Right ventricle myocardium inferior (tissue), 1 donor: ENCODE results near the gene RHBDD1. TPM values are rescaled to one million over a fixed set of nuclear protein-coding genes. Genes with fewer than 3 reads are reported as not detected.
A peak's percentile ranks its signal among the peaks of the same experiment; 100 is the strongest.

ENCODE experiments used
- ATAC-seq: fragments of 200-7000 bp; cut with Tn5 transposase; one replicate; pipeline ENCODE4 v1.9.1; 2020; ENCODE audit warnings: mild to moderate bottlenecking, moderate library complexity
- DNase-seq: peaks from one replicate; pipeline ENCODE4 v3.0.0; 2021; ENCODE audit errors: missing footprints
- intact Hi-C: fragments of 100-400 bp; cut with DNase I; formaldehyde crosslinking; loops from one replicate; pipeline ENCODE4 v1.11.0; 2022
- total RNA-seq: library from RNA; stranded (reverse); fragmentation: NEBNext Ultra II Directional; extraction: Animal tissue kit (Norgen Biotek cat#: 25700); gene quantifications from one replicate; pipeline ENCODE4 v1.2.1, GENCODE V29; 2021
- donor health status: DM: no; HTN: yes; CAD: no; lungs with severe emphysema.

Gene RHBDD1
- total RNA-seq, 1 donor from 2014 or later: 30.5 TPM

DNA sequence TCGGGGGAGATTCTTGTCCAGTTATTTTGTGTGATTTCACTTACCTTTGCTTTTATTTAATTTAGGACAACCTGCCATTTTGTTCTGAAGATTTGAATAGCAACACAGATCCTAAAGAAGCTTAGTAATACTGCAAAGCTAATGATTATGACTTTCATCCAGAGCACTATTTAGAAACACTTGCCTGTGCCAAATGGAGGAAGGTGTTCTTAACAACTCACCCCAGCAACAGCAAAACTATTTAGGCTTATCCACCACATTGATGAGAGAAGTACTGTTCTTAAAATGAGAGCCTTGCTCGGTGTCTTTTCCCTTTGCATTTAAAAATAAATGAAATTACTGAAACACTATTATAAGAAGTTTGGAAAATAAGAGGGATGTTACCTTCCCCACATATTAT lies 59.7 kb downstream of the RHBDD1 start:
- ATAC-seq: peak; percentile 51
- intact Hi-C loops: loop anchor here (10.0 kb wide), 1 partner anchor 61 kb away; the partner anchor contains the start of gene RHBDD1

DNA sequence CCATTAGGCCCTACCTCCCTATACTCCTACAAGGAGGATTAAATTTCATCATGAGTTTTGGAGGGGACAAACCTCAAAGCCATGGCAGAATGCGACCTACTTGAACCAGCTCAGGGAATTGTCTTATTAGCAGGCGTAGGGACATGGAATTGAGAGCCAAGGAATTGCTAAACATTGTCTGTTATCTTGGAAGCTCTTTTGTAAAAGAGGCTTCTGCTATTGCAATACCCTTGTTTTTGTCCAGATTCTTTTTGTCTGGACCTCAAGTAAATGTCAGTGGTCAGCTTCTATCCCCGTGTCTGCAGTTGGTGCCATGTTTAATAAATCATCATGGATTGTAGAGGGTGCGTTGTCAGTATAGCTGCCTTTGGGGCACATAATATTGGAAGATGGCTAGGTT lies 62.3 kb downstream of the RHBDD1 start:
- ATAC-seq (no peak), DNase-seq (no peak)
- intact Hi-C loops: loop anchor here (10.0 kb wide), 1 partner anchor 63 kb away; the partner anchor contains the start of gene RHBDD1

More for the DNA sequence above, 59.7 kb downstream of the RHBDD1 start:
- no peak for DNase-seq

DNA sequence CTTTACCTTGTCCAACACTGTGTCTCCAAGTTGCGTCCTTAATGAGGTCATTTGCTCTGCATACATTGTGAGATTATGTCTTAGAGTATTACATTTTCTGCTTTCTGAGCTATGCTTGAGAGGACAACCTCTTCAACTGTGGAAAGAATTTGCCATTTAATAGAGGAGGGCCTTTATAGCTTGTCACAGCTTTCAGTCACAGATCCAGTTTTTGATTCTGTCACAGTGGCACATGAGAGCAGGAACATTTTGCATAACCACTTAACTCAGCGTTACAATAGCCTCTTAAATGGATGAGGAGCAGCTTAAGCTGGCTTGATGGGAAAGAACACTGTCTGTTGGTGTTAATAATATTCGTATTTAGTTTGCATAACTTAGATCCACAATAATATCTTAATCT lies 63.0 kb downstream of the RHBDD1 start:
- intact Hi-C loops: loop anchor here (10.0 kb wide), 1 partner anchor 64 kb away; the partner anchor contains the start of gene RHBDD1
- ATAC-seq (peak; percentile 58), DNase-seq (no peak)

DNA sequence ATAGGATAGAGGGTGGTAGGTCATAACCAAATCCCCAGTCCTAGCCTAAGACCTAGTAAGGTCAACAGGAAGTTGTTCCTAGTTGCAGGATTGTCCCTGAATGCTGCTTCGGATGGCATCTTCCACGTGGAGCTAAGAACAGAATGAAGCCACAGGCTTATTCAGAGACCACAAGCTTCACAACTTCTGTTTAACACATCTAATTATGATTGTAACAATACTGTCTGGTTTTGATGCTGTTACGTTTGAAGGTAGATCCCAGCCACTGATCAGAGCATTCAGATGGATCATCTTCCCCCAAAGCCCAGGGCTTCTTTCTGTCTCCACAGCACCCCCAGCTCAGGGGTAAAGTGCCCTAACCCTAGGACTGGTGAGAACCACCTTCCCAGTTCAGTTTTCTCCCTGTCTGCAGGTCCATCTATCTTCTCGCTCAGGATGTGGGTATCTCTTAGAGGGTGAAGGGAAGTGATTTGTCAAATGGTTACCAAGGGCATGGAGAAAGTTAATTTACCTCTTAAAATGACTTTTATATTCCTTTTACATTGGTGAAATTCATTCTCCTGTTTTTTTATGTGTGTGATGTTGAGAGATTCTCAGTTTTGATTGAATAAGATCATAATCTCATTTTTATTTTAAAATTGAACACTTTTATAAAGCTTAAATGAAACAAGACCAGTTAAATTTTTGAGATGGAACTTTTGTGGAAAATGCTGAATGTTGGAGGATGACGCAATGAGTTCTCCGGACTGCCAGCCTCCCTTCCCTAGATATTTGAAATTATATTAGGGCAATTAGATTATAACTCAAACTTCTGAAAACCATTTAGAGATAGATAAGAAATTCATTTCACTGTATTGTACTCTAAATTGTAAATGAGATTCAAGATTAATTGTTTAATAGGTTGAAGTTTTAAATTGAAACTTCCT lies 66.5 kb downstream of the RHBDD1 start:
- intact Hi-C loops: no loop called here
- DNase-seq (no peak), ATAC-seq (no peak)

DNA sequence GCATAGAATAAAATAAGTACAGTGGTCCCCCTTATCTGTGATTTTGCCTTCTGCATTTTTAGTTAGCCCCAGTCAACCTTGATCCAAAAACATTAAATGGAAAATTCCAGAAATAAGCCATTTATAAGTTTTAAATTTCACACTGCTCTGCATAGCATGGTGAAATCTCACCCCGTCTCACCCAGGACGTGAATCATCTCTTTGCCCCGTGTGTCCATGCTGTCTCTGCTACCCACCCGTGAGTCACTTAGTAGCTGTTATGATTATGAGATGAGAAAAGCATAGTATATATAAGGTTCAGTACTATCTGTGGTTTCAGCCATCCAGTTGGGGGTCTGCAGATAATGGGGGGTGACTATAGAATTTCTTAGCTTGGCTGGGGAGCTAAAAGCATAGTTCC lies 67.3 kb downstream of the RHBDD1 start:
- no peak for ATAC-seq
- no peak for DNase-seq
- intact Hi-C loops: no loop called here

DNA sequence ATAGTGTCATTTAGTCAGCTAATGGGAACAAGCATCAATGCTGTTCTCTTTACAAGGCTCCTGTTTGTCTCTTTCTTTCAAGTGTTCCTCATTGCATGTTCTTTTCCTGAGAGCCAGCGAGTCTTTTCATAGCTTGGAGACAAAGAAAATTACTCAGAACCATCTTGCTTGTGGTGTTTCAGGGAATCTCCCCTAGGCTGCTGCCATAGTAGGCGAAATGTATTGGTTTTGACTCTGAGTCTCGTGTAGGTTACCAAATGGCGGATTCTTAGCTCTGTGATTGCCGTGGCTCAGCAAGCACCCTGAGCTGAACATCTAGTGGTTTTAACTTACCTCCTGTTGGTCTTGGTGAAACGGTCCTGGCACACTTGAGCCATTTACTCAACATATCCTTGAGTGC lies 68.7 kb downstream of the RHBDD1 start:
- DNase-seq (no peak), ATAC-seq (no peak)
- intact Hi-C loops: no loop called here

DNA sequence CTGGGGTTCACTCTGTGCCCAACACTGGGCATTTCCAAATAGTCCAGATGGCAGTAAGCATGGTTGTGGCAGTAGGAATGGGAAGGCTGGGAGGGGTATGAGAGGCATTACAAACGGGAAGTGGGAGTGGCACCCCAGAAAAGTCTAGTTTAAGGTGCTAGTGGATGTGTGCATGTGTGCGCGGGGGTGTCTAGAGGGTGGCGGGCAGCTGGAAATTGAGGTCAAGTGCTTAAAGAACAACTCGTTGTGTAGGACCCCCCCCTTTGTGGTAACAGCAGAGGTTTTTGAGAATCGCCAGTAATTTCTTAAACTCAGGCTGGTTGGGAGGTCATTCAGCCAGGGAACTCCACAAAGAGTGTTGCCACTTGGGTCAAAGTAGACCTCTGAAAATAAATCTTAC lies 69.9 kb downstream of the RHBDD1 start:
- intact Hi-C loops: no loop called here
- DNase-seq: no peak
- no peak for ATAC-seq

DNA sequence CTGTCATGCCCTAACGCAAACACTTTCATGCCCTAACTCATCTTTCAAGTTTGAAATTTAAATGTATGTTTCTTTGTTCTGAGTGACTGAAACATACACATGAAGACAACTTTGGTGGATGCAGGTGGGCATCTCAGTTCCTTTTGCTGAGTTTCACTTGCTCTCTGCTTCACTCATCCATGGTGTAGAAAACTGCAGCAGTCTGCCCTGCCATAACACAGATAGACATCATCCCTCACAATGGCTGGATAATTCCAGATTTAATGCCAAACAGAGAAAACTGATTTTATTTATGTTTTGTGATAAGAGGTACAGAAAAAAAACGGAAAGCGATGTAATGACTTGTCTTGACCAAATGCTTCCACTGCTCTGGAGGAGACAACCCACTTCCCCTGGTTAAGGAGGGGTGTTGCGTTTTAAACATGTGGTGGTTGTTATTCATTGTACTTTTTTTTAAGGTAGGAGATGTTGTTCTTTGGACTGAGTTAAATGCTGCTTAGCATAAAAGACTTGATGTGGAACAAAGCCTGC lies 70.4 kb downstream of the RHBDD1 start:
- DNase-seq: no peak
- intact Hi-C loops: no loop called here
- no peak for ATAC-seq

DNA sequence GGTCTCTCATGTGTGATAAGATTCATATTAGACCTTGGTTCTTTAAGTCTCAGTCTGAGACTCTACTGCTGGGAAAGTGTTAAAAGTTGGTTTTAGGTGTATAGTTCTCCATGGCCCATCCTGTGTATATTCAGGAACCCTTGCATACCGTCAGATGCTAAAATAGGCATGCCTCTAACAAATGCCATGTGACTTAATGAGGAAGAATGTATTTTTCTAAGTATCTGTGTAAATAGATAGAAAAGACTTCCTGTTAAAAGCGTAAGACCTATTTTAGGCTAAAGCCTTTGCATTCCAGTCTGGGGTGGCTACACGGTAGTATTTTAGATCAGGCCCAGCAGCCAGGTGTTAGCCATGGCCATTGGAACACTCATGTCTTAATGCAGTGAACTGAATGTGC lies 73.3 kb downstream of the RHBDD1 start:
- intact Hi-C loops: no loop called here
- ATAC-seq: no peak
- DNase-seq: no peak

DNA sequence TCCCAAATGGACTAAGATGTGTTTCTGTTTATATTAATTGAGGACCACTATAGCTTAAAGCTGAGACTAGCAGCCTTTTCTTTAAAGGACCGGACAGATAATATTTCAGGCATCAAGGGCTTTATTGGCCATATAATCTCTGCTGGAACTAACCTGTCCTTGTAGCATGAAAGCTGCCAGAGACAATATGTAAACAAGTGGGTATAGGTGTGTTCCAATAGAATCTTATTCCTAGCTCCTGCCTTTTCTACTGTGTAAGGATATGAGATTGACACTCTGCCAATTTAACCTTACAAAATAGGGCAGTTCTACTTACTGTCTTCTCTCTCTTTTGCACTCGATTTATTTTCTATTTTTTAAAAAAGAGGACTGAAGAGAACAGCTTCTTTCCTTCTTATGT lies 74.0 kb downstream of the RHBDD1 start:
- intact Hi-C loops: no loop called here
- ATAC-seq: no peak
- no peak for DNase-seq

DNA sequence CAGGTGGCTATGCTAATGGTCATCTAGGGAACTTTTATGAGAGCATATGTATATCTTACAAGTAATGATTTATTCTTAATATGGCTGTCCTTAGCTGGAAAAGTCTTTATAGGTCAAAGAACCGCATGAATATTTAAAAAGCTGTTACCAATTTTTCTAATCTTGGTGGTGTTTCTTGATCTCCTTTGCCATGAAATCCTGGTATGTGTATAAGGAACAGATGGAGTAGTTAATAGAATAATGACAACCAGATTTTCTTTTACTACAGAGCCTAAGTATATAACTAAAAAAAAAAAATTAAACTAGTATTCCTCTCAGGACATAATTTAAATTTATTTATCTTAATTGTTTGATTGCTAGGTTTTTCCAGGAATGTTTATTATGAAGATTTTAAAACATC lies 74.5 kb downstream of the RHBDD1 start:
- intact Hi-C loops: no loop called here

DNA sequence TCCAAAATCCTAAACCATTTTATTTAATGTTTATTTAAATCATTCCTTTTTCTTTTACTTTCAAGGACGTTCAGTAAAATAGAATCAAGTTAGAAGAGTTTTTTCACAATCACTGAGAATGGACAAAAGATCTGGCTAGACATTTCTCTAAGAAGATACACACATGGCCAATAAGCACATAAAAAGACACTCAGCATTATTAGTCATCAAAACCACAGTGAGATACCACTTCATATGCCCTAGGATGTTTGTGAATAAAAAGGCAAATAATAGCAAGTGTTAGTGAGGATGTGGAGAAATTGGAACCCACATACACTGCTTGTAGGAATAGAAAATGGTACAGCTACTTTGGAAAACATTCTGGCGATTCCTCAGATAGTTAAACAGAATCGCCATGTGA lies 76.1 kb downstream of the RHBDD1 start:
- intact Hi-C loops: no loop called here
- DNase-seq (no peak), ATAC-seq (no peak)

More for the DNA sequence above, 74.5 kb downstream of the RHBDD1 start:
- ATAC-seq (no peak), DNase-seq (no peak)

DNA sequence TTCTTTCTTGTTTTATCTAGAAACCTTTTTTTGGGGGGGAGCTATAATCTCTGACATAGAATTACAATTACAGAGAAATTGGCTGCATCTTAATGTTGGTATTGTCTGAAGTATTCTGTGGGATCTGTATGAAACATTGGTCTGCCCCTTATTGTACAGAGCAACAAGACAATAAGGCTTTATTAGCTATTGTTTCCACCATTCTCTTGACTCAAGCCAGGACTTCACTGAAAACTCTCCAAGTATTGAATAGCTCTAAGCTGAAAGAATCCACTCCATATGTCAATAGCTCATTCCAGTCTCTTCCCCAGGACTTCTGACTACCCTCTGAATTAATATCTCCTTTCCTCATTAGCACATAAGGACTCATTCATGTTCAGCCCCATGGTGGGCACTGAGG lies 77.8 kb downstream of the RHBDD1 start:
- DNase-seq (no peak), ATAC-seq (no peak)
- intact Hi-C loops: no loop called here

DNA sequence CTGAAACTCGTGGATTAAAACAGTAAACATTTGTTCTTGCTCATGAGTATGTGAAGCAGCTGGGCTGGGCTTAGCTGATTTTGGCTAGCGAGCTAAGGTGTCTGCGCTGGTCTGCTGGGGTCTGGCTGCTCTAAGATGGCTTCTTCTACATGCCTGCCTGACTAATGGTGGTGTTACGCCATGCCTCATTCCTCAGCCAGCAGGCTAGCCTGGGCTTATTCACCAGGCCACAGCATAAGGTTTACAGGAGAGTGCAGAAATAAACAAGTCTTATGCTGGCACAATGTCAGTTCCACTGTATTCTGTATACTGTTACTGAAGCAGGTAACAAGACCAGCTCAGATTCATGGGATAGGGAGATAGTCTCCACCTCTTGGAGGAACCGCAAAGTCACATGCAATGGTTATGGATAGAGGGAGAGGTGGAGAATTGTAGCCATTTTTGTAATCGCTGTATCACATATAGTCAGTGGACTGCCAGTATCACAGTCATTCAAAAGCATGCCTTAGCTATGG lies 80.0 kb downstream of the RHBDD1 start:
- no peak for ATAC-seq
- intact Hi-C loops: no loop called here
- DNase-seq: no peak

DNA sequence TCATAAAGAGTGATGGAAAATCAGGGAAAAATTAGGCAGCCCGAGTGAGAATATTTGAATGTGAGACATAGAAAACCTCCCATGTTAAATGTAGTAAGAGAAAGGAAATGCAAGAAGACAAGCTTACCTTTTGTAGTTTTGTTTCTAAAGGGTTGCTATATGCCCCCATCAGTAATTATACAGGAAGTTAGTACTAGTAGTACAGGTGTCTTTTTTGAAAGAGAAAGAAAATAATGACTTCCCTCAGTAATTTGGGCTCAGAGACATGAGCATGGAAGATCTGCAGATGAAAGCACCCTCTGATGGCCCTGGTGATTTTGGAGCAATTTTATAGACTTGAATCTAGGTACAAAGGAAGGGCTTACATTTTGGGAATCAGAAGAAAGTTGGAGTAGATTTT lies 80.8 kb downstream of the RHBDD1 start:
- DNase-seq (no peak), ATAC-seq (no peak)
- intact Hi-C loops: no loop called here

DNA sequence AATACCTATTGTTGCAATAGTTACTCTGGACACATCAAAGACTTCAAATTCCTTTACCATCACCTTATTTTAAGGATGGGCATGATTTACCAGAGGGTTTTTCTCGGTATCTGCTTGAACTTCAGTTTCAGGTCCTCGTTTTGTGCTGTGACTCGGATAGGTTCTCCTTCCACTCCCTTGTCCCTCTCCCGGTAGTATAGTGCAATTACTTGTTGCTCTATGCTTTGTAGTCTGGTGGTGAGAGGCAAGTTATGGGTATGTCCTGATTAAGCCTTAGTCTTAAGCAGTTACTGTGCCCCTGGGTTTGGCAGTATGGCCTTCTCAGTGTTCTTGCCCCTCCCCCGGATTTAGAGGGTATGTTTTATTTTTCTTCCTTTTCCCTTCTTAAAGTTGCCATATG lies 96.6 kb downstream of the RHBDD1 start:
- DNase-seq (no peak), ATAC-seq (no peak)
- intact Hi-C loops: no loop called here

DNA sequence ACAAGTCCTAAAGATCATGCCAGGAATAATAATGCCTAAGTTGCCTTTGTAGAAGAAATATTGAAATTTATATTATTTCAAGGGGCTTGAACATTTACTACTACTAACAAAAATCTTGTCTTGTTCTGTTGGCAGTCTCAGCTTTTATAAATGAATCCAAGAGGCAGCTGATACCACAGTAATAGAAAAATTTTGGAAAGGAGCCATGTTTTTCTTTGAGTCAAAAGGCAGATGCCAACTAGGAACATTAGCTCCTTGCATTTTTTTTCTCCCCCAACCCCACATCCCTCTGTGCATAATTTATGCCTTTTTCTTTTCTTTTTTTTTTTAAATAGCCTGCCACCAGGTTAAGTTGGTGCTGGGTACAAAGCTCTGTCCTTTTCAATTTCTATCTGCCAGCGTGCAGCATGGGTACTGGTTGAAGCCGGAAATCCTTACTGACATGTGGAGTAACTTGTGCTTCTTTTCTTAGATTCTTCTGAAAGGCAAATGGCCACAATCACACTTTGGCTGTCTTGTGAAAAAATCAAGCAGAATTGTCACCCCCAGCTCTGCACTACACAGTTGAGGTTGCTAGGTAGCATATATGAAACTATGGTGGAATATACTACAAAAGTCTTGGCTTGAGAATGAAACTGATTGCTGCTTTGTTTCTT lies 98.8 kb downstream of the RHBDD1 start:
- ATAC-seq (no peak), DNase-seq (no peak)
- intact Hi-C loops: no loop called here

DNA sequence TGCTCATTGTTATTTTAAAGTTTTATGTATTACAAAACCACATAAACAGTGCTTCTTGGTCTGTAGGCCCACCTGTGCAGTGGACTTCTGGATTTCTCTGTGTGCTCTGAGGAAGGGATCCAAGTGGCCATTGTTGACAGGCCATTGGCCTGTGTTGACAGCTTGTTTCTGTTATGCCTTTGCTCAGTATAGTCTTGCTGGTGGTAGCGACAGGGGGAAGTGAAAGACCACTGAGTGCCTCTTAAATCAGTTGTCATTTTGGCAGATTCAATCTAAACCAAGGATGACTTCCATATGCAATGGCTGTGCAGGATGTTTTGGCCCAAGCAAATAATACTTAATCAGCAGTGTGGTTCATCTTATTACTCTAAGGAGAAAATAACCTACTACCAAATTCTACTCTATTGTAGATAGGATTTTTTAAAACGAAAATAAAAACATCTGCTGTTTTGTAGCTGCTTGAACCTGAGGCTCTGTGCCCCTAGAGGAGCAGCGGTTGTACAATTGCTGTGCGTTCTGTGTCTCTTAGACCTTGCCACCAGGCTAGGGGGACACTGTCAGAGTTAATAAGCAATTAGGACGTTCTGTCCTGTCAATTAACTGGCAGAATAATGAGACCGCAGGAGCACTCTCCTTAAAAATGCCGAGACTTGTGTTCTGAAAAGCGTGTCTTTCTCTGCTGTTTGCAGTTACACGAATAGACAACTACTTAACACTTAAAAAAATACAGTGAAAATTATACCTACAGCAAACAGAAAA lies 108.2 kb downstream of the RHBDD1 start:
- no peak for ATAC-seq
- intact Hi-C loops: no loop called here
- DNase-seq: no peak

DNA sequence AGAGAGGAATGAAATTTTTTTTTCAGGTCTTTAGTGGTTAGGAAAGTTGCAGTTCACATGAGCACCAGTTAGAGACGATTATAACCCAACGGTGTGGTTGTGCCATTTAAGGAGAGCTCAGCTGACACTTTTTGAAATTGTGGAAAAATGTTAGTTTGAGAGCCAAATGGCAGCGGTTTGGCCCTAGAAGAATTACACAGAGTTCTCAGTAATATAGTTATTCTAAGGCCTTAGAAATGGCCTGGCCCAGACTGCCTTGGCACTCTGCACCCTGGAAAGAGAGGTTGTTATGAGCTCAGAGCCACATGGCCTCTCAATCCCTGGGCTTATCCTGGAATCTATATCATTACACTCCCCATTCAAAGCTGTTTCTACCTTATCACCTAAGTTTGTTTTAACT lies 117.4 kb downstream of the RHBDD1 start:
- intact Hi-C loops: no loop called here
- no peak for DNase-seq
- ATAC-seq: no peak
